ENCODE data around the gene TAF1B. TPM values are rescaled to one million over a fixed set of nuclear protein-coding genes. Genes with fewer than 3 reads are reported as not detected.

Gene TAF1B
- total and polyA plus RNA-seq, 2 donors (not counting 3 experiments of a cell fraction or from before 2014, with no cell fraction given): 6.3 to 29.4 TPM

DNA sequence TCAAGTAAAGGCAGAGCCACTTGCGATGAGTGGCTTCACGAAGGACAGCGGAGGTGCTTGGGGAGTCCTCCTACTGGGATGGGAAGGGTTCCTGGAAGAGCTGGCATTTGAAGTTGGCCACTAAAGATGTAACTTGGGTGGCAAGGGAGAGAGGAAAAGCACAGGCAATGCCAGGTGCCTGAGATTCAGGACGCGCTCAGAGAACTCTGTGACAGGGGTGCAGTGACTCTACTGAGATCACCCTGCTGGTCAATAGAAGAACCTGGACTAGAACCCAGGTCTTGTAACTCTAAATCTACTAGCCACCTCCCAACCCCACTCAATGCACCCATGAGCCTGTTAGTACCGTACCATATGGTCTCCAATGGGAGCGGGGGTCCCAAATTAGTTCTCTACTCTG lies 102.8 kb downstream of the TAF1B start:
- Histone ChIP-seq H3K79me2 (ENCODE audit: control insufficient read depth, insufficient read depth, low read length) (no peaks in the 10 kb centered on the region), H3K4me3 (replicated peaks in 1 of 3; ENCODE audit: insufficient read depth in 1 of 3, low read depth in 1 of 3, low read length in 3 of 3) (no peak overlapping the region), H3K27me3 (ENCODE audit: control insufficient read depth in 2 of 2, insufficient read depth in 2 of 2, low read length in 2 of 2) (peaks cover 11 to 14% of the 10 kb centered on the region in 2 experiments), H3K4me1 (ENCODE audit: control insufficient read depth, extremely low read depth, insufficient read depth, low read length) (no peaks in the 10 kb centered on the region), H3K4me2 (ENCODE audit: insufficient read depth, low read length) (no peak overlapping the region), H3K36me3 (ENCODE audit: control insufficient read depth in 2 of 2, extremely low read depth in 1 of 2, insufficient read depth in 2 of 2, low read length in 2 of 2) (no peaks in the 10 kb centered on the region), H4K20me1 (replicated peaks; ENCODE audit: control insufficient read depth, extremely low read depth, insufficient read depth, low read length) (no peaks in the 10 kb centered on the region), H3K27ac (ENCODE audit: insufficient read depth, low read depth, low read length) (no peak overlapping the region), H3K9me1 (replicated peaks; ENCODE audit: control insufficient read depth, extremely low read depth, insufficient read depth, low read length) (no peaks in the 10 kb centered on the region), H3K9me3 (replicated peaks; ENCODE audit: control insufficient read depth, insufficient read depth, low read length) (no peaks in the 10 kb centered on the region), H2AFZ (ENCODE audit: low read depth, low read length) (no peak overlapping the region), H3K9ac (replicated peaks; ENCODE audit: extremely low read depth, insufficient read depth, low read length) (no peak overlapping the region)
- intact Hi-C loops (cut with micrococcal nuclease) (no loop called here), dilution Hi-C loops (cut with MboI; ENCODE audit: extremely low pct_ligation_motif_present, low sequenced_read_pairs) (no loop called here)
- ChIA-PET POLR2A (no interaction called here), CTCF (no interaction called here)
- DNase-seq (ENCODE audit: low read depth, low spot score) (no peak), FAIRE-seq (no peak)
- TF ChIP-seq MAX (IDR thresholded peaks at IDR 0.05; ENCODE audit: insufficient read depth, insufficient read length) (no peak), FOS (IDR thresholded peaks at IDR 0.05; ENCODE audit: borderline replicate concordance, insufficient read depth, low read length) (no peak), JUN (IDR thresholded peaks at IDR 0.05; ENCODE audit: borderline replicate concordance, insufficient read depth, insufficient read length, low read depth) (no peak), POLR2AphosphoS5 (IDR thresholded peaks at IDR 0.05; ENCODE audit: insufficient read depth, low read depth, low read length) (no peak), GATA2 (IDR thresholded peaks at IDR 0.05; ENCODE audit: insufficient read depth, insufficient read length, low read depth, low read length) (no peak), EZH2 (IDR thresholded peaks at IDR 0.05; ENCODE audit: borderline replicate concordance, low read depth, low read length, severe bottlenecking) (no peak), MYC (IDR thresholded peaks at IDR 0.05; ENCODE audit: low read depth, low read length) (no peak)
- BruUV-seq (replicated peaks): no TSS peak

GRCh38 chr2:9946818-9947217 lies 103.5 kb downstream of the TAF1B start:
- peaks cover 11 to 14% of the 10 kb centered on the region in 2 experiments for H3K27me3 ChIP-seq (ENCODE audit: control insufficient read depth in 2 of 2, insufficient read depth in 2 of 2, low read length in 2 of 2)
- DNase-seq (ENCODE audit: low read depth, low spot score) (no peak), FAIRE-seq (no peak)
- dilution Hi-C loops (cut with MboI; ENCODE audit: extremely low pct_ligation_motif_present, low sequenced_read_pairs) (no loop called here), intact Hi-C loops (cut with micrococcal nuclease) (no loop called here)
- no peaks in the 10 kb centered on the region for H3K9me3 ChIP-seq (replicated peaks; ENCODE audit: control insufficient read depth, insufficient read depth, low read length)
- no peak overlapping the region for H3K27ac ChIP-seq (ENCODE audit: insufficient read depth, low read depth, low read length)
- no peaks in the 10 kb centered on the region for H3K79me2 ChIP-seq (ENCODE audit: control insufficient read depth, insufficient read depth, low read length)
- no peak overlapping the region for H2AFZ ChIP-seq (ENCODE audit: low read depth, low read length)
- ChIA-PET POLR2A (no interaction called here), CTCF (interaction anchor here (0.9 to 1.8 kb wide), 3 partner anchors 28 to 133 kb away, joined by 3 to 4 read pairs (median 3); no protein-coding TSS in a partner anchor)
- BruUV-seq (replicated peaks): no TSS peak
- H3K9ac ChIP-seq (replicated peaks; ENCODE audit: extremely low read depth, insufficient read depth, low read length): no peak overlapping the region
- H3K4me2 ChIP-seq (ENCODE audit: insufficient read depth, low read length): no peak overlapping the region
- TF ChIP-seq CTCF (IDR thresholded peaks at IDR 0.05; ENCODE audit: extremely low read depth in 1 of 2, insufficient read depth in 1 of 2, low read depth in 1 of 2, low read length in 2 of 2) (no peak), EZH2 (IDR thresholded peaks at IDR 0.05; ENCODE audit: borderline replicate concordance, low read depth, low read length, severe bottlenecking) (no peak), POLR2AphosphoS5 (IDR thresholded peaks at IDR 0.05; ENCODE audit: insufficient read depth, low read depth, low read length) (no peak), GATA2 (IDR thresholded peaks at IDR 0.05; ENCODE audit: insufficient read depth, insufficient read length, low read depth, low read length) (no peak), POLR2A (IDR thresholded peaks at IDR 0.05; ENCODE audit: low read depth, low read length) (no peak), FOS (IDR thresholded peaks at IDR 0.05; ENCODE audit: borderline replicate concordance, insufficient read depth, low read length) (no peak), MAX (IDR thresholded peaks at IDR 0.05; ENCODE audit: insufficient read depth, insufficient read length) (no peak), JUN (IDR thresholded peaks at IDR 0.05; ENCODE audit: borderline replicate concordance, insufficient read depth, insufficient read length, low read depth) (no peak), MYC (IDR thresholded peaks at IDR 0.05; ENCODE audit: low read depth, low read length) (no peak)
- no peaks in the 10 kb centered on the region for H4K20me1 ChIP-seq (replicated peaks; ENCODE audit: control insufficient read depth, extremely low read depth, insufficient read depth, low read length)
- no peaks in the 10 kb centered on the region for H3K9me1 ChIP-seq (replicated peaks; ENCODE audit: control insufficient read depth, extremely low read depth, insufficient read depth, low read length)
- H3K36me3 ChIP-seq (ENCODE audit: control insufficient read depth in 2 of 2, extremely low read depth in 1 of 2, insufficient read depth in 2 of 2, low read length in 2 of 2): no peaks in the 10 kb centered on the region
- no peak overlapping the region for H3K4me3 ChIP-seq (replicated peaks in 1 of 3; ENCODE audit: insufficient read depth in 1 of 3, low read depth in 1 of 3, low read length in 3 of 3)
- no peaks in the 10 kb centered on the region for H3K4me1 ChIP-seq (ENCODE audit: control insufficient read depth, extremely low read depth, insufficient read depth, low read length)

Measured in endothelial cell of umbilical vein (primary cell).